GM18861 (cell line): ENCODE measurements around the gene NBPF1.
"Not testable (repeated sequence)": the region's sequence is repeated elsewhere in the genome, so short reads cannot be mapped to it uniquely, and the experiment has no call there.

Experiments
- ATAC-seq: cut with Tn5 transposase; IDR thresholded peaks from one replicate; pipeline ENCODE4 v1.9.1; 2021; ENCODE audit not compliant: unreplicated experiment

The NBPF1 gene

GRCh38 chr1:16613185-16614147 is at the start of gene NBPF1:
Gene NBPF1, minus strand, starts transcription at chr1:16613564.
- peak; percentile 66 for ATAC-seq

GRCh38 chr1:16658234-16658633 is 44.9 kb upstream of the NBPF1 start:
- not testable (repeated sequence) for ATAC-seq

- ATAC-seq: not testable (repeated sequence)
These were observed 43.8 kb upstream of the NBPF1 start for GRCh38 chr1:16656981-16657683.

GRCh38 chr1:16656574-16656973 is 43.2 kb upstream of the NBPF1 start:
- not testable (repeated sequence) for ATAC-seq

- not testable (repeated sequence) for ATAC-seq
These were observed 38.2 kb upstream of the NBPF1 start for GRCh38 chr1:16651560-16651959.

- ATAC-seq: not testable (repeated sequence)
These were observed 36.6 kb upstream of the NBPF1 start for GRCh38 chr1:16649960-16650359.

GRCh38 chr1:16649390-16649789 is 36.0 kb upstream of the NBPF1 start:
- not testable (repeated sequence) for ATAC-seq

GRCh38 chr1:16648756-16649155 is 35.4 kb upstream of the NBPF1 start:
- ATAC-seq: not testable (repeated sequence)

- ATAC-seq: not testable (repeated sequence)
These were observed 34.9 kb upstream of the NBPF1 start for GRCh38 chr1:16648250-16648649.

GRCh38 chr1:16647179-16648176 is 34.1 kb upstream of the NBPF1 start:
- not testable (repeated sequence) for ATAC-seq

- ATAC-seq: not testable (repeated sequence)
These were observed 33.4 kb upstream of the NBPF1 start for GRCh38 chr1:16646716-16647115.

GRCh38 chr1:16646061-16646664 is 32.8 kb upstream of the NBPF1 start:
- ATAC-seq: not testable (repeated sequence)

GRCh38 chr1:16645271-16646060 is 32.1 kb upstream of the NBPF1 start:
- ATAC-seq: peak; percentile 5

- peak; percentile 63 for ATAC-seq
These were observed 31.3 kb upstream of the NBPF1 start for GRCh38 chr1:16644482-16645270.

- ATAC-seq: peak; percentile 16
These were observed 30.8 kb upstream of the NBPF1 start for GRCh38 chr1:16644193-16644481.

GRCh38 chr1:16643476-16644192 is 30.3 kb upstream of the NBPF1 start:
- not testable (repeated sequence) for ATAC-seq

GRCh38 chr1:16643001-16643411 is 29.6 kb upstream of the NBPF1 start:
- ATAC-seq: not testable (repeated sequence)
